ENCODE data around the gene YKT6. TPM values are rescaled to one million over a fixed set of nuclear protein-coding genes. Genes with fewer than 3 reads are reported as not detected.

YKT6 gene
- total RNA-seq, 4 donors from 2014 or later, result 12.4 to 85.3 (median 49.4) TPM

GRCh38 chr7:44180631-44181030 is 20.1 kb upstream of the YKT6 start:
- H3K4me1 ChIP-seq, result no peaks in the 10 kb centered on the region
- H3K9me3 ChIP-seq, result peaks cover 0 to 3% of the 10 kb centered on the region in 2 donors
- TF ChIP-seq CTCF (IDR thresholded peaks at IDR 0.05), result no peak
- no peak for TF ChIP-seq POLR2A (IDR thresholded peaks at IDR 0.05)
- no peaks in the 10 kb centered on the region for H3K27me3 ChIP-seq
- no peak for DNase-seq
- H3K27ac ChIP-seq, result no peak overlapping the region
- intact Hi-C loops (cut with DNase I; ENCODE audit: low total_unique reads), result no loop called here
- no peak overlapping the region for H3K4me3 ChIP-seq
- no peaks in the 10 kb centered on the region for H3K36me3 ChIP-seq

GRCh38 chr7:44182827-44183226 is 18.0 kb upstream of the YKT6 start:
- Histone ChIP-seq H3K27me3 (no peaks in the 10 kb centered on the region), H3K4me1 (no peaks in the 10 kb centered on the region), H3K9me3 (peaks cover 0 to 3% of the 10 kb centered on the region in 2 donors), H3K36me3 (no peaks in the 10 kb centered on the region), H3K4me3 (no peak overlapping the region), H3K27ac (no peak overlapping the region)
- DNase-seq, result no peak
- intact Hi-C loops (cut with DNase I; ENCODE audit: low total_unique reads), result no loop called here
- no peak for TF ChIP-seq CTCF (IDR thresholded peaks at IDR 0.05)
- no peak for TF ChIP-seq POLR2A (IDR thresholded peaks at IDR 0.05)

- Histone ChIP-seq H3K27me3 (no peaks in the 10 kb centered on the region), H3K9me3 (peaks cover 0 to 3% of the 10 kb centered on the region in 2 donors), H3K36me3 (no peaks in the 10 kb centered on the region), H3K27ac (no peak overlapping the region), H3K4me1 (no peaks in the 10 kb centered on the region), H3K4me3 (no peak overlapping the region)
- DNase-seq, result no peak
- TF ChIP-seq POLR2A (IDR thresholded peaks at IDR 0.05), result no peak
- no peak for TF ChIP-seq CTCF (IDR thresholded peaks at IDR 0.05)
- intact Hi-C loops (cut with DNase I; ENCODE audit: low total_unique reads), result no loop called here
Observed at GRCh38 chr7:44183386-44183785, 17.4 kb upstream of the YKT6 start.

GRCh38 chr7:44184206-44184872 is 16.4 kb upstream of the YKT6 start:
- no peaks in the 10 kb centered on the region for H3K27me3 ChIP-seq
- DNase-seq, result no peak
- no peaks in the 10 kb centered on the region for H3K4me1 ChIP-seq
- no peaks in the 10 kb centered on the region for H3K36me3 ChIP-seq
- H3K27ac ChIP-seq, result no peak overlapping the region
- no peak overlapping the region for H3K4me3 ChIP-seq
- no peak for TF ChIP-seq CTCF (IDR thresholded peaks at IDR 0.05)
- no peak for TF ChIP-seq POLR2A (IDR thresholded peaks at IDR 0.05)
- H3K9me3 ChIP-seq, result peaks cover 0 to 3% of the 10 kb centered on the region in 2 donors
- intact Hi-C loops (cut with DNase I; ENCODE audit: low total_unique reads), result no loop called here

GRCh38 chr7:44184873-44185446 is 15.8 kb upstream of the YKT6 start:
- no peak overlapping the region for H3K4me3 ChIP-seq
- DNase-seq, result no peak
- H3K27ac ChIP-seq, result no peak overlapping the region
- intact Hi-C loops (cut with DNase I; ENCODE audit: low total_unique reads), result no loop called here
- H3K36me3 ChIP-seq, result no peaks in the 10 kb centered on the region
- no peaks in the 10 kb centered on the region for H3K4me1 ChIP-seq
- H3K27me3 ChIP-seq, result no peaks in the 10 kb centered on the region
- H3K9me3 ChIP-seq, result peaks cover 0 to 3% of the 10 kb centered on the region in 2 donors
- no peak for TF ChIP-seq CTCF (IDR thresholded peaks at IDR 0.05)
- no peak for TF ChIP-seq POLR2A (IDR thresholded peaks at IDR 0.05)

Measured in uterus (tissue), 4 donors.